ENCODE data around the gene BORCS5. TPM values are rescaled to one million over a fixed set of nuclear protein-coding genes. Genes with fewer than 3 reads are reported as not detected.
"Not testable (repeated sequence)": the region's sequence is repeated elsewhere in the genome, so short reads cannot be mapped to it uniquely, and the experiment has no call there.

BORCS5 gene
- total RNA-seq, 1 experiment from 2014 or later = 17.7 TPM

- no TSS peak for BruUV-seq (replicated peaks)
- no peak overlapping the region for H3K27ac ChIP-seq (ENCODE audit: low read depth, low read length, poor library complexity, severe bottlenecking)
- no peaks in the 10 kb centered on the region for H3K27me3 ChIP-seq (replicated peaks; ENCODE audit: insufficient read depth, low read depth, low read length, poor library complexity)
- no peak overlapping the region for H3K4me3 ChIP-seq (ENCODE audit: low read depth, low read length, poor library complexity, severe bottlenecking)
- TF ChIP-seq CTCF (conservative IDR thresholded peaks at IDR 0.05; ENCODE audit: low read depth, low read length) (no peak), EZH2 (IDR thresholded peaks at IDR 0.05; ENCODE audit: borderline replicate concordance, low read depth, low read length, poor library complexity, severe bottlenecking) (no peak)
- no peaks in the 10 kb centered on the region for H3K4me1 ChIP-seq (ENCODE audit: insufficient read depth, low read length, poor library complexity, severe bottlenecking)
- DNase-seq (ENCODE audit: low spot score) = no peak
- ChIA-PET CTCF (no interaction called here), POLR2A (ENCODE audit: low non-redundant PET) (no interaction called here)
- intact Hi-C loops (cut with micrococcal nuclease; ENCODE audit: unreplicated experiment) = no loop called here
- no peaks in the 10 kb centered on the region for H3K36me3 ChIP-seq (ENCODE audit: insufficient read depth, low read length, poor library complexity, severe bottlenecking)
- H3K9me3 ChIP-seq (ENCODE audit: low read depth, low read length, poor library complexity, severe bottlenecking) = no peaks in the 10 kb centered on the region
These were observed 143.2 kb downstream of the BORCS5 start for GRCh38 chr12:12499909-12500604.

GRCh38 chr12:12501121-12501520 is 144.2 kb downstream of the BORCS5 start:
- Histone ChIP-seq H3K36me3 (ENCODE audit: insufficient read depth, low read length, poor library complexity, severe bottlenecking) (no peaks in the 10 kb centered on the region), H3K4me3 (ENCODE audit: low read depth, low read length, poor library complexity, severe bottlenecking) (no peak overlapping the region), H3K27me3 (replicated peaks; ENCODE audit: insufficient read depth, low read depth, low read length, poor library complexity) (no peaks in the 10 kb centered on the region), H3K4me1 (ENCODE audit: insufficient read depth, low read length, poor library complexity, severe bottlenecking) (peaks cover 6% of the 10 kb centered on the region), H3K27ac (ENCODE audit: low read depth, low read length, poor library complexity, severe bottlenecking) (no peak overlapping the region), H3K9me3 (ENCODE audit: low read depth, low read length, poor library complexity, severe bottlenecking) (no peaks in the 10 kb centered on the region)
- ChIA-PET POLR2A (ENCODE audit: low non-redundant PET) (no interaction called here), CTCF (no interaction called here)
- intact Hi-C loops (cut with micrococcal nuclease; ENCODE audit: unreplicated experiment) = no loop called here
- TF ChIP-seq CTCF (conservative IDR thresholded peaks at IDR 0.05; ENCODE audit: low read depth, low read length) (no peak), EZH2 (IDR thresholded peaks at IDR 0.05; ENCODE audit: borderline replicate concordance, low read depth, low read length, poor library complexity, severe bottlenecking) (no peak)
- BruUV-seq (replicated peaks) = no TSS peak
- no peak for DNase-seq (ENCODE audit: low spot score)

GRCh38 chr12:12502130-12502814 is 145.4 kb downstream of the BORCS5 start:
- BruUV-seq (replicated peaks); H3K27me3 ChIP-seq (replicated peaks; ENCODE audit: insufficient read depth, low read depth, low read length, poor library complexity); H3K4me3 ChIP-seq (ENCODE audit: low read depth, low read length, poor library complexity, severe bottlenecking); H3K9me3 ChIP-seq (ENCODE audit: low read depth, low read length, poor library complexity, severe bottlenecking); POLR2A ChIA-PET (ENCODE audit: low non-redundant PET); H3K36me3 ChIP-seq (ENCODE audit: insufficient read depth, low read length, poor library complexity, severe bottlenecking); H3K27ac ChIP-seq (ENCODE audit: low read depth, low read length, poor library complexity, severe bottlenecking); CTCF ChIA-PET; DNase-seq (ENCODE audit: low spot score); intact Hi-C loops (cut with micrococcal nuclease; ENCODE audit: unreplicated experiment): not testable (repeated sequence)
- H3K4me1 ChIP-seq (ENCODE audit: insufficient read depth, low read length, poor library complexity, severe bottlenecking) = peaks cover 14% of the 10 kb centered on the region

GRCh38 chr12:12502815-12503151 is 145.9 kb downstream of the BORCS5 start:
- H3K9me3 ChIP-seq (ENCODE audit: low read depth, low read length, poor library complexity, severe bottlenecking) = no peaks in the 10 kb centered on the region
- BruUV-seq (replicated peaks) = no TSS peak
- intact Hi-C loops (cut with micrococcal nuclease; ENCODE audit: unreplicated experiment) = no loop called here
- POLR2A ChIA-PET (ENCODE audit: low non-redundant PET) = no interaction called here
- H3K27me3 ChIP-seq (replicated peaks; ENCODE audit: insufficient read depth, low read depth, low read length, poor library complexity) = no peaks in the 10 kb centered on the region
- peaks cover 15% of the 10 kb centered on the region for H3K4me1 ChIP-seq (ENCODE audit: insufficient read depth, low read length, poor library complexity, severe bottlenecking)
- no peaks in the 10 kb centered on the region for H3K36me3 ChIP-seq (ENCODE audit: insufficient read depth, low read length, poor library complexity, severe bottlenecking)
- no peak for DNase-seq (ENCODE audit: low spot score)
- no peak overlapping the region for H3K27ac ChIP-seq (ENCODE audit: low read depth, low read length, poor library complexity, severe bottlenecking)
- TF ChIP-seq EZH2 (IDR thresholded peaks at IDR 0.05; ENCODE audit: borderline replicate concordance, low read depth, low read length, poor library complexity, severe bottlenecking) (no peak), CTCF (conservative IDR thresholded peaks at IDR 0.05; ENCODE audit: low read depth, low read length) (no peak)
- CTCF ChIA-PET = no interaction called here
- no peak overlapping the region for H3K4me3 ChIP-seq (ENCODE audit: low read depth, low read length, poor library complexity, severe bottlenecking)

Data from A673 (cell line).